Panc1 (cell line): ENCODE results near the gene ASH1L.
"Not testable (repeated sequence)": the region's sequence is repeated elsewhere in the genome, so short reads cannot be mapped to it uniquely, and the experiment has no call there.

Experiments
- REST ChIP-seq, 2 experiments: IDR thresholded peaks; 2 replicates each; pipeline ENCODE4 v1.6.1; 2011 to 2012; ENCODE audit warnings: low read depth in 2 of 2, control low read depth in 1 of 2, low read length in 1 of 2, mild to moderate bottlenecking in 1 of 2, moderate library complexity in 1 of 2; ENCODE audit not compliant: insufficient read depth in 1 of 2
- TF ChIP-seq, protein P1 (sequence below): fragments of 450-650 bp; IDR thresholded peaks from 2 replicates; pipeline ENCODE4 v1.5.1; 2017; ENCODE audit warnings: mild to moderate bottlenecking

- not testable (repeated sequence) for TF ChIP-seq REST (IDR thresholded peaks at IDR 0.05; ENCODE audit: insufficient read depth in 1 of 2, low read depth in 2 of 2, low read length in 1 of 2)
- TF ChIP-seq, protein P1, sequence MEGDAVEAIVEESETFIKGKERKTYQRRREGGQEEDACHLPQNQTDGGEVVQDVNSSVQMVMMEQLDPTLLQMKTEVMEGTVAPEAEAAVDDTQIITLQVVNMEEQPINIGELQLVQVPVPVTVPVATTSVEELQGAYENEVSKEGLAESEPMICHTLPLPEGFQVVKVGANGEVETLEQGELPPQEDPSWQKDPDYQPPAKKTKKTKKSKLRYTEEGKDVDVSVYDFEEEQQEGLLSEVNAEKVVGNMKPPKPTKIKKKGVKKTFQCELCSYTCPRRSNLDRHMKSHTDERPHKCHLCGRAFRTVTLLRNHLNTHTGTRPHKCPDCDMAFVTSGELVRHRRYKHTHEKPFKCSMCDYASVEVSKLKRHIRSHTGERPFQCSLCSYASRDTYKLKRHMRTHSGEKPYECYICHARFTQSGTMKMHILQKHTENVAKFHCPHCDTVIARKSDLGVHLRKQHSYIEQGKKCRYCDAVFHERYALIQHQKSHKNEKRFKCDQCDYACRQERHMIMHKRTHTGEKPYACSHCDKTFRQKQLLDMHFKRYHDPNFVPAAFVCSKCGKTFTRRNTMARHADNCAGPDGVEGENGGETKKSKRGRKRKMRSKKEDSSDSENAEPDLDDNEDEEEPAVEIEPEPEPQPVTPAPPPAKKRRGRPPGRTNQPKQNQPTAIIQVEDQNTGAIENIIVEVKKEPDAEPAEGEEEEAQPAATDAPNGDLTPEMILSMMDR = not testable (repeated sequence)
These were observed 75.7 kb downstream of the ASH1L start for GRCh38 chr1:155486952-155487351.
